Thoracic aorta (tissue), 2 donors: ENCODE data around the gene DTX3. TPM values are rescaled to one million over a fixed set of nuclear protein-coding genes. Genes with fewer than 3 reads are reported as not detected.

Experiments used
- ATAC-seq: fragments of 150-250 bp; one replicate; pipeline ENCODE4 v1.8.0; 2017; ENCODE audit warnings: low read depth; ENCODE audit not compliant: insufficient number of reproducible peaks, low FRiP score
- DNase-seq: peaks from one replicate; pipeline ENCODE4 v3.0.0-alpha.2; 2020; ENCODE audit warnings: low spot score
- H3K27ac ChIP-seq, 2 donors: fragments of 200-600 bp; sonication (generic); 1 replicate in 1 of 2; 2 replicates in 1 of 2; pipeline ENCODE4 v1.5.1; 2016; ENCODE audit warnings: mild to moderate bottlenecking in 2 of 2, moderate library complexity in 2 of 2
- H3K27me3 ChIP-seq: fragments of 200-600 bp; sonication (generic); replicated peaks from 2 replicates; pipeline ENCODE4 v1.6.0; 2016; ENCODE audit warnings: mild to moderate bottlenecking; ENCODE audit not compliant: insufficient read depth
- H3K36me3 ChIP-seq: fragments of 200-600 bp; sonication (generic); one replicate; pipeline ENCODE4 v1.5.1; 2016
- H3K4me1 ChIP-seq, 2 donors: fragments of 200-600 bp; sonication (generic); 1 replicate in 1 of 2; 2 replicates in 1 of 2; pipeline versions ENCODE4 v1.5.1 to v1.6.0; 2016; ENCODE audit warnings: low read depth in 2 of 2, mild to moderate bottlenecking in 1 of 2; ENCODE audit not compliant: control insufficient read depth in 1 of 2
- H3K4me3 ChIP-seq: fragments of 200-600 bp; sonication (generic); 2 replicates; pipeline ENCODE4 v1.5.1; 2016; ENCODE audit warnings: mild to moderate bottlenecking
- H3K9me3 ChIP-seq: fragments of 200-600 bp; sonication (generic); 2 replicates; pipeline ENCODE4 v1.5.1; 2016
- CTCF ChIP-seq: fragments of 200-600 bp; sonication (generic); IDR thresholded peaks from one replicate; pipeline ENCODE4 v1.5.1; 2019; ENCODE audit warnings: antibody characterized with exemption
- total RNA-seq, 2 donors: library from RNA; depleted of rRNA; stranded (reverse); fragments of >200 nt; gene quantifications; one replicate each; pipeline versions ENCODE4 v1.1.0 to v1.2.3, GENCODE V29; 2016

DTX3 gene
- total RNA-seq, 2 donors from 2014 or later, result 37.9 to 55.1 TPM

DNA sequence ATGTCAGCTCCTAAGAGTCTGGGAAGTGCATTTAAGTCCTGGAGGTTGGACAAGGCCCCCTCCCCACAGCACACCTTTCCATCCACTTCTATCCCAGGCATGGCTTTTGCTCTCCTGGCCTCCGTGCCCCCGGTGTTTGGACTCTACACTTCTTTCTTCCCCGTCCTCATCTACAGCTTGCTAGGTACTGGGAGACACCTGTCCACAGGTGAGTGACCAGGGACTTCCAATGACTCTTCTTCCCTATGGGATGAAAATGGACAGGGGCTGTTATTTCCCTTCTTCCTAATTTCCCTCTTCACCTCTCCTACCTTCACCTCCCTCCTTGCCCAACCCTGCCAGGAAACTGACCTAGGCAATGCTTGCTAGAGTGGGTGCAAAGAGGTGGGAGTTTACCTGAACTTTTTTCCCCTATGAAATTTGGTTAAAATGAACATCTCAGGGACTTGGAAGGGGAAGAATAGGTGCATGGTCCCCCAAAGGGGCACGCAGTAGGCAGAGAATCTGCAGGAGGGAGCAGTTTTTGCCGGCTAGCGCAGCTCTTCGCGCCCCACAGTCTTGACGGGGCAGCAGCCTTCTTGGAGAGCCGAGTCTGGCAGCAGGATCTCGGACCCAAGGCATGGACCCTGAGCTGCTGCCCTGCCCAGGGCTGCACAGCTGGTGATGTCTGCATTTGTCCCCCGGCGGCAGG, 15.8 kb downstream of the DTX3 start:
- DNase-seq (no peak), ATAC-seq (no peak)
- Histone ChIP-seq H3K36me3 (peaks cover 13% of the 10 kb centered on the region), H3K27me3 (no peaks in the 10 kb centered on the region), H3K27ac (no peak overlapping the region), H3K4me1 (peaks cover 7 to 17% of the 10 kb centered on the region in 2 donors), H3K9me3 (no peaks in the 10 kb centered on the region), H3K4me3 (no peak overlapping the region)
- no peak for TF ChIP-seq CTCF

DNA sequence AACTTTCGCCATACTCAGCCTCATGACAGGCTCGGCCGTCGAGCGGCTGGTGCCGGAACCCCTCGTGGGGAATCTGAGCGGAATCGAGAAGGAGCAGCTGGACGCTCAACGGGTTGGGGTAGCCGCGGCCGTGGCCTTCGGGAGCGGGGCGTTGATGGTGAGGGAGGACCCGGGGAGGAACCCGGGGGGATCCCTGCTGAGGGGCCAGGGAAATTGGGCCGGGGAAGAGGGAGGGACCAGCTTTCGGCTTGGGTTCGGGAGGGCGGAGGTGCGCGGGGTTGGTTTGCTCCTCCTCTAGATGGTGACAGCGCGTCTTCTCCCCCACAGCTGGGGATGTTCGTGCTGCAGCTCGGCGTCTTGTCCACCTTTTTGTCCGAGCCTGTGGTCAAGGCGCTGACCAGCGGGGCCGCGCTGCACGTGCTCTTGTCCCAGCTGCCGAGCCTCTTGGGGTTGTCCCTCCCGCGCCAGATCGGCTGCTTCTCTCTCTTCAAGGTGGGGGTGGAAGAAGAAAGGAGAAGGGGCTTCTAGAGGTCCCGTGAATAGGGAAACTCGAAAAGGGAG, 16.4 kb downstream of the DTX3 start:
- no peak for DNase-seq
- Histone ChIP-seq H3K4me1 (peaks cover 7 to 15% of the 10 kb centered on the region in 2 donors), H3K27me3 (no peaks in the 10 kb centered on the region), H3K27ac (no peak overlapping the region), H3K9me3 (no peaks in the 10 kb centered on the region), H3K4me3 (peak overlapping the region; percentile 66), H3K36me3 (peaks cover 13% of the 10 kb centered on the region)
- no peak for TF ChIP-seq CTCF
- no peak for ATAC-seq

DNA sequence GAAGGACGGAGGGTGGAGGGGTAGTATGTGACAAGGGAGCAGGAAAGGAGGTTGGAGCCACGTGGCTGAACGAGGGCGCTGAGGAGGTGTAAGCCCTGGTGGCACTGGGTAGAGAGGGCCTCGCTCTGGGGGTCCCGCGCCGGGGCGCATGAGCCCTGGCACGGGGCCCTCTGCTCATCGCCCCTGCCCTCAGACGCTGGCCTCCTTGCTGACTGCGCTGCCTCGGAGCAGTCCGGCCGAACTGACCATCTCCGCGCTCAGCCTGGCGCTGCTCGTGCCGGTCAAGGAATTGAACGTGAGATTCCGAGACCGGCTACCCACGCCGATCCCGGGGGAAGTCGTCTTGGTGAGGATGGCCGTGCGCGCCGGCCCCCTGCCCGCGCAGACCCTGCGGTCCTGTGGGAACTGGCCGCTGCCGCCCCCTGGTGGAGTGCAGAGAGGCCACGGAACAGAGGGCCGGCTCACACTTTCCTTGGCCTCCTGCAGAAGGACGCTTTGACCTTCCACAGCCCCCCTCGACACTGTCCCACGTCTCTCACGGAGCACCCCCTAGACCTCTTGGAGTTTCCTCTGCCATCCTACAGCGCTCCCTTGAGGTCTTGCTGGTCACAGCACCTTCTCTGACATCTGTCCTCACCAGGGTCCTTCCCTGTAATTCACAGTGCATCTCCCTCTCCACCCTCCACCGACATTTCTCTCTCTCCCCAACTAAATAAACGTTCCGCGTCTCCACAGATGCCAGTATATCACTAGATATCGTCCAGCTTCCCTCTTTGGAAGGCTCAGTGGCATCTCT, 17.1 kb downstream of the DTX3 start:
- ATAC-seq, result no peak
- Histone ChIP-seq H3K4me3 (peak overlapping the region; percentile 66), H3K27ac (no peak overlapping the region), H3K36me3 (peaks cover 12% of the 10 kb centered on the region), H3K27me3 (no peaks in the 10 kb centered on the region), H3K9me3 (no peaks in the 10 kb centered on the region), H3K4me1 (peaks cover 7 to 10% of the 10 kb centered on the region in 2 donors)
- TF ChIP-seq CTCF, result peak; percentile 93
- DNase-seq, result no peak

GRCh38 chr12:57622293-57623245, 17.9 kb downstream of the DTX3 start:
- ATAC-seq (no peak), DNase-seq (no peak)
- Histone ChIP-seq H3K4me1 (peaks cover 7 to 10% of the 10 kb centered on the region in 2 donors), H3K27ac (no peak overlapping the region), H3K27me3 (no peaks in the 10 kb centered on the region), H3K4me3 (no peak overlapping the region), H3K9me3 (no peaks in the 10 kb centered on the region), H3K36me3 (peaks cover 12% of the 10 kb centered on the region)
- TF ChIP-seq CTCF, result no peak
